GM10266 (cell line): Measurements from ENCODE around the gene NKAP.
"Not testable (repeated sequence)": the region's sequence is repeated elsewhere in the genome, so short reads cannot be mapped to it uniquely, and the experiment has no call there.

Source experiments
- DNase-seq: peaks from one replicate; pipeline ENCODE4 v3.0.0; 2012; ENCODE audit errors: extremely low spot score
- TF ChIP-seq, protein P1 (sequence below): IDR thresholded peaks from 2 replicates; pipeline ENCODE4 v1.5.1; 2012; ENCODE audit warnings: mild to moderate bottlenecking, low read depth; ENCODE audit not compliant: control insufficient read depth, insufficient read depth; ENCODE audit errors: missing control alignments

NKAP gene

DNA sequence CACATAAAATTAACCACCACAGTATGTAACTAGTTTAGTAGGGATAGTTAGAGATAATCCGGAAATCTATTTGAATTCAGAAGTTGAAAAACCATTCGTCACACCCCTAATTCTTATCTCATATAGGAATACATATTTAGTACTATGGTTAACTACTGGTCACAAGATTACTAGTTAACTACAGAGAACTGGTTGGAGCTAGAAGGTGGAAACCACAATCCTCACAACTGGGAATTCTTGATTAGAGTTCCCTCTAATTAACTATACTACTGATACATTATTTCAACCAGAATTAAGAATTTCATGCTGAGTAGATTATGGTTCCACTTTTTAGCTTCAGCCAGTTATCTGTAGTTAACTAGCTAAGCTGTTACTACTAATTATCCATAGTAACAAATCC lies 39.9 kb upstream of the NKAP start:
- TF ChIP-seq, protein P1, sequence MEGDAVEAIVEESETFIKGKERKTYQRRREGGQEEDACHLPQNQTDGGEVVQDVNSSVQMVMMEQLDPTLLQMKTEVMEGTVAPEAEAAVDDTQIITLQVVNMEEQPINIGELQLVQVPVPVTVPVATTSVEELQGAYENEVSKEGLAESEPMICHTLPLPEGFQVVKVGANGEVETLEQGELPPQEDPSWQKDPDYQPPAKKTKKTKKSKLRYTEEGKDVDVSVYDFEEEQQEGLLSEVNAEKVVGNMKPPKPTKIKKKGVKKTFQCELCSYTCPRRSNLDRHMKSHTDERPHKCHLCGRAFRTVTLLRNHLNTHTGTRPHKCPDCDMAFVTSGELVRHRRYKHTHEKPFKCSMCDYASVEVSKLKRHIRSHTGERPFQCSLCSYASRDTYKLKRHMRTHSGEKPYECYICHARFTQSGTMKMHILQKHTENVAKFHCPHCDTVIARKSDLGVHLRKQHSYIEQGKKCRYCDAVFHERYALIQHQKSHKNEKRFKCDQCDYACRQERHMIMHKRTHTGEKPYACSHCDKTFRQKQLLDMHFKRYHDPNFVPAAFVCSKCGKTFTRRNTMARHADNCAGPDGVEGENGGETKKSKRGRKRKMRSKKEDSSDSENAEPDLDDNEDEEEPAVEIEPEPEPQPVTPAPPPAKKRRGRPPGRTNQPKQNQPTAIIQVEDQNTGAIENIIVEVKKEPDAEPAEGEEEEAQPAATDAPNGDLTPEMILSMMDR: no peak
- DNase-seq: no peak

DNA sequence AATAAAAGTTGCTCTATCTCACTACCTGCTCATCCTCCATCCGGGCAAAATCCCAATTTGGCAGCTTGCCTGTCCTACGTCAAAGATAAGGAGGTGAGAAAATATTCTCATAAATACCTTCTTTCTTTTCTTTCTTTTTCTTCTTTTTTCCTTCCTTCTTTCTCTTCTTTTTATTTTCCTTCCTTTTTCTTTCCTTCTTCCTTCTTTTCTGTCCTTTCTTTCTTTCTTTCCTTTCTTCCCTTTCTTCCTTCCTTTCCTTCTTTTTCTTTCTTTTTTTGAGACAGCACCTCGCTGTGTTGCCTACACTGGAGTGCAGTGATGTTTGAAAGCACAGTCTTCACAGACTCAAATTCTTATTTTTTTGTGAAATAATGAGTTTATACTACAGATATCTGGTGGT lies 38.6 kb upstream of the NKAP start:
- DNase-seq: no peak
- TF ChIP-seq, protein P1: no peak

DNA sequence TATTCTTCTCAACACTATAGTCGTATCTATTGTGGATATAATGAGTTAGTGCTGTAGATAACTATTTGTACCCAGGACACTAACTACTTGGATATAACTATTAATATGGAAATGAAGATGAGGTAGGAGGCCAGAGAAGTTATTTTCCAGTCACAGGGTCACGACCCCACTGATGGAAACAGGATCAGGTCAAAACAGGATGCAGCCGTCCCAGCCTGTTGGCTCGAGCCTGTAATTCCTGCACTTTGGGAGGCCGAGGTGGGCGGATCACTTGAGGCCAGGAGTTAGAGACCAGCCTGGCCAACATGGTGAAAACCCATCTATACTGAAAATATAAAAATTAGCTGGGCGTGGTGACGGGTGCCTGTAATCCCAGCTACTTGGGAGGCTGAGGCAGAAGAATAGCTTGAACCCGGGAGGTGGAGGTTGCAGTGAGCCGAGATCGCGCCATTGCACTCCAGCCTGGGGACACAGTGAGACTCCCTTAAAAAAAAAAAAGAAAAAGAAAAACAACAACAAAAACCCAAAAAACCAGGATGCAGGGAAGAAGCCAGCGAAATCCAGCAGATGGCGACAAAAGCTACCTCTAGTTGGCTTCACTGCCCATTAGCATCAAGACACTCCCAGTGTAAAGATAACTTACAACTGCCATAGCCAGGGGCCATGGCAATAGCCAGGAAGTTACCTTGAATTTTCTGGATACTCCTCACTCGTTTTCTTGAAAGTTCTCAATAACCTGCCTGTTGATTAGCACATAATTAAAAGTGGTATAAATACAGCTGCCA lies 37.9 kb upstream of the NKAP start:
- peak; percentile 27 for DNase-seq
- TF ChIP-seq, protein P1: peak; percentile 57

DNA sequence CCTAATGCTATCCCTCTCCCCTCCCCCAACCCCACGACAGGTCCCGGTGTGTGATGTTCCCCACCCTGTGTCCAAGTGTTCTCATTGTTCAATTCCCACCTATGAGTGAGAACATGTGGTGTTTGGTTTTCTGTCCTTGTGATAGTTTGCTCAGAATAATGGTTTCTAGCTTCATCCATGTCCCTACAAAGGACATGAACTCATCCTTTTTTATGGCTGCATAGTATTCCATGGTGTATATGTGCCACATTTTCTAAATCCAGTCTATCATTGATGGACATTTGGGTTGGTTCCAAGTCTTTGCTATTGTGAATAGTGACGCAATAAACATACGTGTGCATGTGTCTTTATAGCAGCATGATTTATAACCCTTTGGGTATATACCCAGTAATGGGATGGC lies 33.6 kb upstream of the NKAP start:
- DNase-seq: not testable (repeated sequence)

DNA sequence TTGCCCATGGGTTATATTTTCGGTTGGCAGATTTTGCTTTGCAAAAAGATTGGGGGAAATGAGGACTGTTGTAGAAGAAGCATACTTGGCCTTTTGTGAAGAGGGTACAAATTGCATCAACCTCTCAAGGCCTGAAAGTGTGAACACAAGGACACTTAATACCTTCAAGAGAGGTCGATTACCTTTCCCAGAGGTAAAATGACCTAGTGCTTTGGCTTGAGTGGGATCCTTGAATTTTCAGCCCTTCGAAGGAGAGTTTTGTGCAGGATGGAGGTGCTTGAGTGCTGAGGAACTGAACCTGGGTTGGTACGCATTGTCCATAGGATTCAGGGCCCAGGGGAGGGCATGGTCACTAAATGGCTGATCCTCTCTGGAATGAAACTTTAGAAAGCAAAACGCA lies 27.6 kb upstream of the NKAP start:
- DNase-seq: no peak

DNA sequence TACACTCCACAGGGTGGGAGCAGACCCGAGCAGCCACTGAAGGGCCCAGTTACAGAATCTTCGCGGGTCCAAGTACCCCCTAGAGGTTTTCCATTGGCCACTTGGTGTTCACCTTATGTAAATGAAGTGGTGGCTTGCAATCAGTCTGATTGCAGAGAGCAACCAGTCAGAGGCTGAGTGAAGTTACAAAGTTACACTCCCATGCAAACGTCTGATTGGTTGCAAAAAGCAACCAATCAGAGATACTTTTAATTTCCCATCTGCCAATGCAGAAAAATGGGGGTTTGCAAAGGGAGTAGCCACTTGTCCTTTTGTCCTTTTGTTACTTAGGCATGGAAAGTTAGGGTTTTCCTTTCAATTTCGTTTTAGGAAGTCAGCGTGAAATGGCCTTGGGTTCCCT lies 27.0 kb upstream of the NKAP start:
- TF ChIP-seq, protein P1: no peak
- no peak for DNase-seq

More for the DNA sequence above, 27.6 kb upstream of the NKAP start:
- TF ChIP-seq, protein P1: no peak

DNA sequence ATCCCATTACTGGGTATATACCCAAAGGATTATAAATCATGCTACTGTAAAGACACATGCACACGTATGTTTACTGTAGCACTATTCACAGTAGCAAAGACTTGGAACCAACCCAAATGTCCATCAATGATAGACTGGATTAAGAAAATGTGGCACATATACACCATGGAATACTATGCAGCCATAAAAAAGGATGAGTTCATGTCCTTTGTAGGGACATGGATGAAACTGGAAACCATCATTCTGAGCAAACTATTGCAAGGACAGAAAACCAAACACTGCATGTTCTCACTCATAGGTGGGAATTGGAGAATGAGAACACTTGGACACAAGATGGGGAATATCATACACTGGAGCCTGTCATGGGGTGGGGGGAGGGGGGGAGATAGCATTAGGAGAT lies 23.3 kb upstream of the NKAP start:
- DNase-seq: not testable (repeated sequence)

DNA sequence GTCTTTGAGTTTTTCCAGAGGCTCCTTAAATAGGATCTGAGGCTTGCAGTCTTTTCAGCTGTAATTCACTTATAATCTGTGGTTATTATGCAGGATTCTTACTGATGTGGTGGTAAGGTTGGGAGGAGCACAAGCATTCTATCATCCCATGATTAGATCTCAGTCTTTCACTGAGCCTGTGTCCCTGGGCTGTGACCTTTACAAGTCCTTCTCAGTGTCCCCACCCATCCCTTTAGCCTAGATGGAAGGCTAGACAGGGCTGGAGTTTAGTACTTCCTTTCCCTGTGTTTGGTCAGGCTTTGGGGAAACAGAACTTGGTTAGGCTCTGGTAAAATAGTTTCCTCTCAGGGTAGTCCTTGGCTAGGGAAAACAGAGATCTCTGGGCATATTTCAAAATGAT lies 17.1 kb upstream of the NKAP start:
- no peak for DNase-seq
- TF ChIP-seq, protein P1: no peak

DNA sequence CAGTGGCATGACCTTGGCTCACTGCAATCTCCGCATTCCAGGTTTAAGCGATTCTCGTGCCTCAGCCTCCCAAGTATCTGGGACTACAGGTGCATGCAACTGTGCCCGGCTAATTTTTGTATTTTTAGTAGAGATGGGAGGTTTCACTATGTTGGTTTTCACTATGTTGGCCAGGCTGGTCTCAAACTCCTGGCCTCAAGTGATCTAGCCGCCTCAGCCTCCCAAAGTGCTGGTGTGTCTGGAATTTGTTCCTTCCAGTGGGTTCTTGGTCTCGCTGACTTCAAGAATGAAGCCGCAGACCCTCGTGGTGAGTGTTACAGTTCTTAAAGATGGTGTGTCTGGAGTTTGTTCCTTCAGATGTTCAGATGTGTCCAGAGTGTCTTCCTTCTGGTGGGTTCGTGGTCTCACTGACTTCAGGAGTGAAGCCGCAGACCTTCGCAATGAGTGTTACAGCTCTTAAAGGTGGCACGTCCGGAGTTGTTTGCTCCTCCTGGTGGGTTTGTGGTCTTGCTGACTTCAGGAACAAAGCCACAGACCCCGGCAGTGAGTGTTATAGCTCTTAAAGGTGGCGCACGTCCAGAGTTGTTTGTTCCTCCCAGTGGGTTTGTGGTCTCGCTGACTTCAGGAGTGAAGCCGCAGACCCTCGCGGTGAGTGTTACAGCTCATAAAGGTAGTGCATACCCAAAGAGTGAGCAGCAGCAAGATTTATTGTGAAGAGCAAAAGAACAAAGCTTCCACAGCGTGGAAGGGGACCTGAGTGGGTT lies 12.4 kb upstream of the NKAP start:
- not testable (repeated sequence) for DNase-seq
